Endodermal cell (in vitro differentiated cells): ENCODE data around the gene ATP8B1. TPM values are rescaled to one million over a fixed set of nuclear protein-coding genes. Genes with fewer than 3 reads are reported as not detected.

Experiments used
- DNase-seq: peaks from one replicate; pipeline ENCODE4 v3.0.0-alpha.2; 2017
- H3K27ac ChIP-seq: 2 replicates; pipeline ENCODE4 v1.5.1; 2013; ENCODE audit warnings: mild to moderate bottlenecking, low read depth, low read length, moderate library complexity
- H3K27me3 ChIP-seq: 2 replicates; pipeline ENCODE4 v1.6.1; 2013; ENCODE audit warnings: mild to moderate bottlenecking, low read length, moderate library complexity; ENCODE audit not compliant: insufficient read depth, control insufficient read depth, poor library complexity, severe bottlenecking
- H3K36me3 ChIP-seq: 2 replicates; pipeline ENCODE4 v1.7.0; 2013; ENCODE audit warnings: mild to moderate bottlenecking, low read length, moderate library complexity; ENCODE audit not compliant: control insufficient read depth, insufficient read depth
- H3K4me1 ChIP-seq: one replicate; pipeline ENCODE4 v1.7.0; 2013; ENCODE audit warnings: low read length; ENCODE audit not compliant: control insufficient read depth, insufficient read depth
- H3K4me3 ChIP-seq: 2 replicates; pipeline ENCODE4 v1.5.1; 2013; ENCODE audit warnings: mild to moderate bottlenecking, low read length, moderate library complexity
- H3K9ac ChIP-seq: 2 replicates; pipeline ENCODE4 v1.6.1; 2013; ENCODE audit warnings: mild to moderate bottlenecking, low read length, moderate library complexity; ENCODE audit not compliant: poor library complexity, severe bottlenecking; ENCODE audit errors: extremely low read depth
- H3K9me3 ChIP-seq: 2 replicates; pipeline ENCODE4 v1.6.1; 2013; ENCODE audit warnings: mild to moderate bottlenecking, low read length, moderate library complexity; ENCODE audit not compliant: control insufficient read depth
- H3K27ac Mint-ChIP-seq: 2 replicates; pipeline ENCODE4 v1.8.0; 2020; ENCODE audit warnings: mixed read lengths
- H3K27me3 Mint-ChIP-seq: 2 replicates; pipeline ENCODE4 v1.8.0; 2021; ENCODE audit warnings: mild to moderate bottlenecking, mixed read lengths; ENCODE audit not compliant: insufficient read depth
- H3K36me3 Mint-ChIP-seq: 2 replicates; pipeline ENCODE4 v1.8.0; 2020; ENCODE audit warnings: low read depth, mixed read lengths
- H3K4me1 Mint-ChIP-seq: 2 replicates; pipeline ENCODE4 v1.8.0; 2020; ENCODE audit warnings: mixed read lengths
- H3K4me3 Mint-ChIP-seq: 2 replicates; pipeline ENCODE4 v1.8.0; 2020; ENCODE audit warnings: mild to moderate bottlenecking, moderate library complexity, mixed read lengths
- H3K9me3 Mint-ChIP-seq: 2 replicates; pipeline ENCODE4 v1.8.0; 2020; ENCODE audit warnings: mild to moderate bottlenecking, mixed read lengths
- WGBS, 2 experiments: methylation state at CpG; one replicate each; pipeline versions ENCODE4 v1.1.5 to v1.1.7; 2013; ENCODE audit warnings: missing lambda C conversion rate in 2 of 2, mixed read lengths in 1 of 2; ENCODE audit not compliant: insufficient coverage in 1 of 2, insufficient read length in 1 of 2; 5-methylcytosine and 5-hydroxymethylcytosine counted together
- total RNA-seq, 2 donors: library from RNA; stranded (reverse); fragmentation: NEBNext Ultra II Directional in 1 of 2; extraction: Animal tissue kit (Norgen Biotek cat#: 25700) in 1 of 2; gene quantifications; 2 replicates in 1 of 2; 3 replicates in 1 of 2; pipeline ENCODE4 v1.2.1, GENCODE V29; 2021
- TF ChIP-seq, protein P1 (sequence below): fragments of 200-600 bp; sonication (generic); conservative IDR thresholded peaks from 2 replicates; pipeline ENCODE4 v1.5.0; 2021; ENCODE audit warnings: antibody characterized with exemption, mild to moderate bottlenecking

ATP8B1 gene
- total RNA-seq, 2 donors from 2014 or later: 1.7 to 13.5 TPM

DNA sequence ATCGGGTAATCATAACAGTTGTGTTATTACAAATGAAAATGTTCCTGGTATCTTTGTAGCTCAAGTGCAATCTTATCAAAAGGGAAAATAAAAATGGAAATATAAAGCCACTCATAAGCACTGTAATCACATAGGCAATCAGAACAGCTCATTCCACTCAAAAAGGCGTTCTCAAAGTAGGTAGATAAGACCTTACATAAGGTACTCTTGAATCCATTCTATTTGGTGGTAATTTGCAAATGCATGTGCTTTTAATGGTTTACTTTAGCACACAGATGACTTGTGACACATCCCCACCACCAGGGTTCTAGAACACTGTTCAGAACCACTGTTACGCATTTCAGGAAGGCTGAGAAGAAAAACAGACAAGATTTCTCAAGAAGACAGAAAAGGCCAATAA lies 94.8 kb downstream of the ATP8B1 start:
- Histone ChIP-seq H3K4me3 (no peak overlapping the region), H3K27me3 (no peaks in the 10 kb centered on the region), H3K9me3 (no peaks in the 10 kb centered on the region), H3K9ac (no peak overlapping the region), H3K27ac (no peak overlapping the region), H3K36me3 (no peaks in the 10 kb centered on the region), H3K4me1 (peaks cover 6% of the 10 kb centered on the region)
- Mint-ChIP-seq H3K27ac (no peak overlapping the region), H3K4me1 (peaks cover 16% of the 10 kb centered on the region), H3K9me3 (no peaks in the 10 kb centered on the region), H3K4me3 (no peak overlapping the region), H3K27me3 (no peaks in the 10 kb centered on the region), H3K36me3 (peaks cover 12% of the 10 kb centered on the region)
- 95 to 100% methylated on average over 1 to 3 of the region's 3 CpGs for WGBS, 2 experiments
- TF ChIP-seq, protein P1, sequence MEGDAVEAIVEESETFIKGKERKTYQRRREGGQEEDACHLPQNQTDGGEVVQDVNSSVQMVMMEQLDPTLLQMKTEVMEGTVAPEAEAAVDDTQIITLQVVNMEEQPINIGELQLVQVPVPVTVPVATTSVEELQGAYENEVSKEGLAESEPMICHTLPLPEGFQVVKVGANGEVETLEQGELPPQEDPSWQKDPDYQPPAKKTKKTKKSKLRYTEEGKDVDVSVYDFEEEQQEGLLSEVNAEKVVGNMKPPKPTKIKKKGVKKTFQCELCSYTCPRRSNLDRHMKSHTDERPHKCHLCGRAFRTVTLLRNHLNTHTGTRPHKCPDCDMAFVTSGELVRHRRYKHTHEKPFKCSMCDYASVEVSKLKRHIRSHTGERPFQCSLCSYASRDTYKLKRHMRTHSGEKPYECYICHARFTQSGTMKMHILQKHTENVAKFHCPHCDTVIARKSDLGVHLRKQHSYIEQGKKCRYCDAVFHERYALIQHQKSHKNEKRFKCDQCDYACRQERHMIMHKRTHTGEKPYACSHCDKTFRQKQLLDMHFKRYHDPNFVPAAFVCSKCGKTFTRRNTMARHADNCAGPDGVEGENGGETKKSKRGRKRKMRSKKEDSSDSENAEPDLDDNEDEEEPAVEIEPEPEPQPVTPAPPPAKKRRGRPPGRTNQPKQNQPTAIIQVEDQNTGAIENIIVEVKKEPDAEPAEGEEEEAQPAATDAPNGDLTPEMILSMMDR: peak; percentile 45
- no peak for DNase-seq

DNA sequence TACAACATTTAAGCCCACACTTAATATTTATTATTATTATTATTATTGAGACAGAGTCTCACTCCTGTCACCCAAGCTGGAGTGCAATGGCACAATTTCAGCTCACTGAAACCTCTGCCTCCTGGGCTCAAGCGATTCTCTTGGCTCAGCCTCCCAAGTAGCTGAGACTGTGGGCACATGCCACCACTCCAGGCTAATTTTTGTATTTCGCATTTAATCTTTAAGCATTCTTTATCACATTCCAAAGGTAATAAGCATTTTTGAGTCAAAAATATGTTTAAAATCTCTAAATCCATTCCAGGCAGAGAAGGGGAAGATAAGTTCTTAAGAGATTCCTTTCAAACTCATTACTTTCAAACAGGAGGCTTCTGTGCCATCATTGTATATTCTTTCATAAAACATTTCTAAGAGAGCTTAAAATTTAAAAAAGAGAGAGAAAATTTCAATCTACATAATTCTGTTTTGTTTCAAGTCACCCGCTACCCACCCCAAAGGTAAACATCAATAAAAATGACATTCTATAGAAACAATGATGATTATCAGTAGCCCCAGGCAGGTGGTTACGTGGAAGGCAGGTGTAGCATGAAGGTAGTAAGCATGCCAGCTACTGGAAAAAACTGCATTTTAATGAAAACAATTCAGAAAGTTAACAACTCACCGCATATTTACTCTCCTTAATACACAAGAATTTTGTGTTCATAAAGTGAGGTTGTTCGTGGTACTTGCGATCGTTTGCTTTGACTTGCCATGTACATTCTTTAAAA lies 97.1 kb downstream of the ATP8B1 start:
- H3K36me3 ChIP-seq: no peaks in the 10 kb centered on the region
- no peaks in the 10 kb centered on the region for H3K9me3 ChIP-seq
- no peak overlapping the region for H3K4me3 ChIP-seq
- TF ChIP-seq, protein P1: no peak
- peaks cover 26% of the 10 kb centered on the region for H3K36me3 Mint-ChIP-seq
- peaks cover 8% of the 10 kb centered on the region for H3K4me1 Mint-ChIP-seq
- no peak overlapping the region for H3K9ac ChIP-seq
- 96 to 100% methylated on average over 2 to 7 of the region's 8 CpGs for WGBS, 2 experiments
- H3K27ac ChIP-seq: no peak overlapping the region
- no peak for DNase-seq
- no peak overlapping the region for H3K4me3 Mint-ChIP-seq
- H3K27me3 Mint-ChIP-seq: no peaks in the 10 kb centered on the region
- no peaks in the 10 kb centered on the region for H3K9me3 Mint-ChIP-seq
- no peaks in the 10 kb centered on the region for H3K4me1 ChIP-seq
- no peak overlapping the region for H3K27ac Mint-ChIP-seq
- no peaks in the 10 kb centered on the region for H3K27me3 ChIP-seq

DNA sequence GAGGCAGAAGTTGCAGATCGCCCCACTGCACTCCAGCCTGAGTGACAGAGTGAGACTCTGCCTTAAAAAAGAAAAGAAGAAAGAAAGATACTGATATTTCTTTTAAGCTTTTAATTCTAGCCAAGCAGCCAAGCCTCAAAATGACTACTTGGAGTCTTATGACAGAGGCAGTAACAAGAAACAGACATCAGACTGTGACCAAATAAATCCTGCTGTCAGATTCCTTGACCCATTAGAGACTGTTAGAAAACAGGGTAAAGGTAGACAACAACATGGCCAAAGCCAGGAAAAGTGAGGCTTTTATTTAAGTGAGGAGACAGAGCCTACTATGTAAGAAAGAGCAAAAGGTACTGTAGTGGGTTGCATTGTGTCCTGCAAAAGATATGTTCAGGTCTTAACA lies 98.1 kb downstream of the ATP8B1 start:
- Histone ChIP-seq H3K4me1 (no peaks in the 10 kb centered on the region), H3K27me3 (no peaks in the 10 kb centered on the region), H3K9ac (no peak overlapping the region), H3K27ac (no peak overlapping the region), H3K4me3 (no peak overlapping the region), H3K9me3 (no peaks in the 10 kb centered on the region), H3K36me3 (no peaks in the 10 kb centered on the region)
- H3K27ac Mint-ChIP-seq: no peak overlapping the region
- H3K4me1 Mint-ChIP-seq: peaks cover 8% of the 10 kb centered on the region
- H3K9me3 Mint-ChIP-seq: no peaks in the 10 kb centered on the region
- TF ChIP-seq, protein P1: no peak
- H3K27me3 Mint-ChIP-seq: no peaks in the 10 kb centered on the region
- H3K36me3 Mint-ChIP-seq: peaks cover 21% of the 10 kb centered on the region
- 89 to 100% methylated on average over 1 of the region's 1 CpG for WGBS, 2 experiments
- no peak for DNase-seq
- H3K4me3 Mint-ChIP-seq: no peak overlapping the region
